Dermis blood vessel endothelial cell (primary cell): Measurements from ENCODE around the gene SORBS2. TPM values are rescaled to one million over a fixed set of nuclear protein-coding genes. Genes with fewer than 3 reads are reported as not detected.

Experiments used
- DNase-seq: peaks from one replicate; pipeline ENCODE4 v3.0.0; 2010
- total RNA-seq: library from RNA; depleted of rRNA; stranded (reverse); fragments of >200 nt; gene quantifications from 2 replicates; pipeline ENCODE4 v1.2.3, GENCODE V29; 2014

Gene SORBS2
- total RNA-seq, 1 donor from 2014 or later: 104 TPM

DNA sequence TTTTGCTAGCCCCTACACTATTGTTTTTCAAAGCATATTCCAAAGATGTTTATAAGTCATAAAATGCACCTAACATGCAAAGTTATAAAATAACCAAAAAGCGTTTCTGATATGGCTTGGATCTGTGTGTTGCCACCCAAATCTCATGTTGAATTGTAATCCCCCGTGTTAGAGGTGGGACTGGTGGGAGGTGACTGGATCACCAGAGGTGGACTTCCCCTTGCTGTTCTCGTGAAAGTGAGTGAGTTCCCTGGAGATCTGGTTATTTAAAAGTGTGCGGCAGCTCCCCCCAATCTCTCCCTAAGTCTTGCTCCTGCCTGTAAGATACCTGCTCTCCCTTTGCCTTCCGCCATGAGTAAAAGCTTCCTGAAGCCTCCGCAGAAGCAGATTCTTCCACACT, 22.8 kb upstream of the SORBS2 start:
- no peak for DNase-seq

DNA sequence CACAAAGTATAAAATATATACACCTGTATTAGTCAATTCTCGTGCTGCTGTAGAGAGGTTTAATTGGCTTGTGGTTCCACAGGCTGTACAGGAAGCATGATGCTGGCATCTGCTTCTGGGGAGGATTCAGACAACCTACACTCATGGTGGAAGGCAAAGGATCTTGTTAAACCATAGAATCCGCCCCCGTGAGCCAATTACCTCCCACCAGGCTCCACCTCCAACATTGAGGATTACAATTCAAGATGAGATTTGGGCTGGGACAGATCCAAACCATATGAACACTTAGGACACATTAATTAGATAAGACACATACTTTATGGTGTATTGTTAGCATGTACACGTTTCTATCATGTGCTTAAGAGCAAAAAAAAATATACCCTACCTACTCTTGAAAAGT, 22.1 kb upstream of the SORBS2 start:
- DNase-seq: no peak

DNA sequence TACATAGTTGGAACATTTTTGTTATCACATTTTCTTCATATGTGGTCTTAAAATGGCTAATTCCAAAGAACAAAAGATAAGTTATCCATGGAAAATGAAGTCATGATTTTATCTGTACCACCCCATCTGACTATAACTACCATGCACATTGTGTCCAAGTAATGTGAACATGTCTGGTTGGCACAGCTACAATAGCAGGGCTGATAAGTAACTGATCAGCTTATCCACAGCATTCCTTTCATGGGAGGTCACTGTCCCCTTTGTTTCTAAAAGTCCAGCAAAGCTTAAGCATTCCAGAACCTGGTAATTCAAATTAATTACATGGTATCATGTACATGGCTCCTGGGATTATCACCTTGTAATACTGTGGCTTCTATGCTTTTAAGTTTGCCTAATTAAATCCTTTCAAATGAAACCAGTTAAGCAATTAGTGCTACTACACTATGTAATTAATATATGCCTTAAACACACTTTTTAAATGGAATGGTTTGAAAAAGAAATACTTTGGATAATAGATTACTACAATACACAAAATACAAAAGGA, 21.1 kb upstream of the SORBS2 start:
- peak; percentile 96 for DNase-seq

DNA sequence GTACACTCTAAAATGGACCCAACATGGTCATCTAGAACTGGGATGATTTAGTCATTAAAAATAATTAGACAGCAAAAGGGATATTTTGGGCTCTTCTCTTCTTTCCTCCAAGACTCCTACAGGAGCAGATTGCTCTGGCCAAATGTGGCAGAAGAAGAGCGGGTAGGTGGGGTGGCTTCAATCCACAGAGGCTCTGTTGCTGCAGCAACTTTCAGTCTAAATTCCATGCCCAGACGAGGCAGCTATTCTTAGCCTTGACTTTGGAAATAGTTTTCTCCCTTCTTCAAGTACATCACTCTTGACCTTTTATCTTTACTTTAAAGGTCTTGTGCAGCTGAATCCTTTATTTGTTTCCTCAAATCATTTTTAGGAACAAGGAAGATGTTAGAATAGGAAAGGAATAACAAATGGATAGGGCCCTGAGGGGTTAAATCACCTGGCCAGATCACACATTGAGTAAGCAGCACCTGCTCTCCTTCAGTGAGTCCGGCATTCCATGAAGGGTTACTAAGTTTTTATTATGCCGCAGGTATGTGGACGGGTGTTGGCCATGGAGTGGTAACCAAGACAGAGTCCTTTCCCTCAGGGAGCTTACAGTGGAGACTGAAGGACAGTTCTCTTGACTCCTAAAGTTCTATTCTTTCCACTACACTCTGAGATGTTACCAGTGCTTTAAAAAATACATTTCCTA, 19.3 kb upstream of the SORBS2 start:
- no peak for DNase-seq

DNA sequence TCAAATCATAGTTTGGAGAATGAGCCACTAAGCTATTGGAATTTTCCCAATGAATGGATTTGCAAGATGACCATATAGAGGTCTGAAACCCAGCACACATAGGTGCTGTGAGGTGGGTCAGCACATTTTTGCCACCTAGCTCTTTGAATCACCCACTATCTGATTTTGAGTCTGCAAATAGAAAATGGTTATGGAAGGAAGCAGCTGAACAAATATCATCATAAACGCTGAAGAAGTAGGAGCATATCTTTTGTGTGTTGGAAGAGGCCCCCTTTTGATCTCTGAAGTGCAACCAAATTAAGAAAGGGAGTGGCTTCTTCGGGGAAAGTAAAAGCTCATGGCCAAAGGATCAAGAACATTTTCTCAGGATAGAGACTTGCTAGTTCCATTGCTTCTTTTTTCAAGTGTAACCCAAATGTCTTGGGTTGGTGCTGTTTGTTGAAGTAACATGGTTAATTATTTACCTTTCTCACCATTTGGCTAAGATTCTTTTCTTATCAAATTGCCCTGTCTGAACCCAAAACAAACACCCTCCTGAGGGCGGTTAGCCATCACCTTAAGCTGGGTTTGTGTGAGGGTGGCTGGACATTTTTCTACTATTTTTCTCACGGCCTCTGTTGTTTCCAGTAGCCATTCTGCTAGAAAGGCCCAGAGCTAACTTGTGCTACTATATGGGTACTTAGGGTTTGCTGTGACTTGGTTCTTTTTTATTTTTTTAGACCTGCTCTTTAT, 18.4 kb upstream of the SORBS2 start:
- no peak for DNase-seq

DNA sequence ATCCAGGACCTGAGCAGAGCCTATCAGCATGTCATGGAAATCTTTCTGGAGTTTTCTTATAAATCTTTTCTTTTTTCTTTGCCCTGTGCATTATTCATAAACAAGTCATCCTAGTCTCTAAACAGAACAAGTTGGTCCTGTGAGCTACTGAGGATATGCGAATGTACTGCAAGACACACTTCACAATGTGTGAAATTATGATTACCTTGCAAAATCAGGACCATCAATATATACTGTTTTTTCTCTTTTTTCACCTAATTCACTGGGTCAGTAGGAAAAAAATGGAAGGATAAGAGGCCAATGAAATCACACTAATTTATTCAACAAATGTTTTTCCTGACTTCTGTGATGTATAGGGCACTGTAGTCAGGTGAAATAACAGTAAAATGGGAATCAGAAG, 14.4 kb upstream of the SORBS2 start:
- no peak for DNase-seq

DNA sequence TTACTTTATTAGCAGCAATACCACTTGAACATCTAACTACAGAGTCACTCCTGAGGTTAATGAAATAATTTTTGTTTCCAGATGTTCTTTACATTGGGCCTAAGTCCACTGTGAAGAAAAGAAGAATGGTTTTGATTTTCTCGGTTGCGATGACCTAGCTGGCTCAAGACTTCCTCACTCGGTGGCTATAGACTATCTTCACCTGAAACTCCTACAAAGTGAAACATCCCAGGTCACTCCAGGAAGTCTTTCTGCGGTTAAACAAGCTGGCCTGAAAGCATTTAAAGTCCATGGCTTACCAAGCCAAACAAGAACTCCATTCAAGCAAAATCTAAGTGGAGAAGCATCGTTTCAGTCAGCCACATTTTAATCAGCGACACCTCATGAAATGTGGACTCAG, 13.7 kb upstream of the SORBS2 start:
- no peak for DNase-seq

DNA sequence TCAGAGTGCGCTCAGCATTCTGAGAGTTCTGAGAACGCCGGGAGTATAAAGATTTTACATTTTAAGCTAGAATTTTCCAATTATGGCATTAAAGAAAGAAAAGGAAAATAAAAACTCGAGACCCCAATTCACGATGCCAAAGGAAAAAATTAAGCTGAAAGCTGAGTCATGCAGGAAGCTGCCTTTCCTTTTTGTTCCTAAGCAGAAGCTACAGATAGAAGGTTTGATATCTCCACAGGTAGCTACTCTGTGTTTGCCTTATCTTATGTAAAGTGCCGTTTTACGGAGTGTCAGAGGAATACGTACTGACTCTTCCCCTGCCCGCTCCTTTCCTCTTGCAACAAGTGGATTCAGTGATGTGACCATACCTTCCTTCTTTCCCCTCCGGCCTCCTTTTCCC, 10.8 kb upstream of the SORBS2 start:
- peak; percentile 42 for DNase-seq

DNA sequence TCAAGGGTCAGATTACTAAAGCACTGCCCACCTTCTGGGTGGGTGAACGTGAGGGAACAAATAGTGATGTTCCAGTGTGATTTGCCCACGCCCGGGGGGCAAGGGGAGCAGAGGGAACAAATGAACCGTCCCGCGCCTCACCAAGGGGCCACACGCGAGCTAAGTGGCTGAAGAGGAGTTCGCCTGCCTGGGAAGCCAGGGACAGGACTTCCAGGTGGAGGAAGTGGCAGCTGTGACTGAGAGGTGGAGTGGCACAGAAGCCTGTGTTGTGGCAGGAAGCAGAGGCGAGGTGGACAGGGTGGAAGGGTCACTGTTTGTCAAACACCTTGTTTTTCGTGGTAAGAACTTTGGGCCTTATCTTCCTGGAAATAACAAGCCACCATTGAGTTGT, 9.0 kb upstream of the SORBS2 start:
- no peak for DNase-seq

DNA sequence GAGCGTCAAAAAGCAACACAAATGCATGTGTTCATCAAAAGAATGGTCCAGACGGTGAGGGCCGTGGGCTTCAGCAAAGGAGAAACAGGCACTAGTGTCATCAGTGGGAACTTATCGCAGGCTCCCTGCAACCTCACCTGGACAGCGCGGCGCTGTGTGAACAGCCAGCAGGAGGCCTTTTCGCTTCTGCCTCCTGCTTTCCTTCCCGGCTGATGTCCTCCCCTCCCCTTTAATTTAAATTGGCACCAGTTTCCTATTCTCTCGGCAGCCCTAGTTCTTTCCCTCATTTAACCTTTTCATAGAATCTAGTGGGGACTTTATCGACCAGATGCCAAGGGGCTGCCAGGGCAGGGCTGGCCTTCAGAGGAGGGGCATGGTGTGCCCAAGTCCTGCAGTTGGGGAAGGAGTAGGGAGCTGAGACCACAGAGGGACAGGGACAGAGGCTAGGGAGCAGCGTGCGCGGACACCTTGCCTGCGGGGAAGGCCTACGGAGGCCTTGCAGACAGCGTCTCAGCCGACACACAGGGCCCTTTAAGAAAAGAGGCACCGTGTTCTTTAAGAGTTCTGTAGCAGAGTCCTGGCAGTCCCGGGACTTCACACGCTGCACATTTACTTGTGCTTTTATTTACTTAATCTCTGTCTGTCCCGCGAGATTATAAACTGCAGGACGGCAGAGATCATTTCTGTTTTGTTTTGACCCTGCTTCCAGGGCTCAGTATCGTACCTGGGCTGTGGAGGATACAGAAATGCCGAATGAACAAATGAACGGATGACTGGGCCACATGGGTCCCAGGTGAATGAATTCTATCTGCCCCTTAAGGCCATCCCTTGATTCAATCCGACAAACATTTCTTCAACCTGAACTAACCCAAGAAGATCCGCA, 8.4 kb upstream of the SORBS2 start:
- DNase-seq: no peak

DNA sequence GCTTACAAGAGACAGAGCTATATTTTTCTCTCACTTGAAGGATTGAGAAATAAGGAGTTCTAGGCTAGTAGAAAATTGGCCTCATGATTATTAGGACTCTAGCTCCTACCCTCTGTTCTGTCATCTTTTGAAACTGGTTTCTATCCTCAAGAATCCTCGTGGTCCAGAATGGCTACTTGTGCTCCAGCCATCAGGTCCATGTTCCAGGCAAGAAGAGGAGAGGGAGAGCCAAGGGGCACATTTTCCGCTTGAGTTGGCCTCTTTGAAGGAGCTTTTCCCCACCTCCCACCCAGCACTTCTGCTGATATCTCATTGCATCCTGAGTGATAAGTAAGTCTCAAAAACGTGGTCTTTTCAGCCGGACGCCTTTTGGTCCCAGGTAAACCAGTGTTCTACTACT, 7.2 kb upstream of the SORBS2 start:
- no peak for DNase-seq

DNA sequence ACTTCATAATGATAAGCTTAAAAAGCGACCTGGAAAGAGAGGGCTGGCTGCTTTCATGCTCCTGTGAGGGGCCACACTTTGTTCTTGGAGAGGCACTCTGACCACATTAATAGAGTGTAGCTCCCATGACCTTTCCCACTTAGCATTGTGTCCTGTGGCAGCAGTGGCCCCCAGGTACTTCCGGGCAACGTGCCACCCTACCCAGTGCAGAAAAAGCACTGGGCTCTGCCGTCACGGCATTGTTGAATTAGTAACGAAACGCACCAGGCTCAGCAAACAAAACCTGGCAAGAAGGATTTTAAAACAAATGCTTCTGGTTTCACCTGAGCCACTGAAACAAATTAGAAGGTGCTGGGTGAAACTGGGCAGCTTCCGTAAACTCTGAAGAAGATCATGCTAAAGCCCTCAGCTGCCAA, 5.4 kb upstream of the SORBS2 start:
- peak; percentile 33 for DNase-seq

DNA sequence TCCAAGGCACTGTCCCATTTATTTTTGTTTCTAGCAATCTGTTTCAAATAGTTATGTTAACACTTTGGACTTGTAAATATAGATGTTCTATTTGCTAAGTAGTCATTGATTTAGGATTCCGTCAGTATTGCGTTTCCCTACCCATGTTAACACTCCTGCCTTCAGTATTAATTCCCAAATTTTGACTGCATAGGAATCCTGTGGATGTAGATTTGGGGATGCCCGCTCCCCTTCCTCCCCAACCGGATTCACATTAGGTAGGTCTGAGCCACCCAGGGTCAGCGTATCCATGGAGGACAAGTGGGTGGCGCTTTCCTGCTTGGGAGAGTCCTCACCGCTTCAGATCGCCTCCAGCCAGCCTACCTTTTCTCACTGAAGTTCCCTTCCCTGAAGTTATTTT, 1.1 kb upstream of the SORBS2 start:
- DNase-seq: no peak

DNA sequence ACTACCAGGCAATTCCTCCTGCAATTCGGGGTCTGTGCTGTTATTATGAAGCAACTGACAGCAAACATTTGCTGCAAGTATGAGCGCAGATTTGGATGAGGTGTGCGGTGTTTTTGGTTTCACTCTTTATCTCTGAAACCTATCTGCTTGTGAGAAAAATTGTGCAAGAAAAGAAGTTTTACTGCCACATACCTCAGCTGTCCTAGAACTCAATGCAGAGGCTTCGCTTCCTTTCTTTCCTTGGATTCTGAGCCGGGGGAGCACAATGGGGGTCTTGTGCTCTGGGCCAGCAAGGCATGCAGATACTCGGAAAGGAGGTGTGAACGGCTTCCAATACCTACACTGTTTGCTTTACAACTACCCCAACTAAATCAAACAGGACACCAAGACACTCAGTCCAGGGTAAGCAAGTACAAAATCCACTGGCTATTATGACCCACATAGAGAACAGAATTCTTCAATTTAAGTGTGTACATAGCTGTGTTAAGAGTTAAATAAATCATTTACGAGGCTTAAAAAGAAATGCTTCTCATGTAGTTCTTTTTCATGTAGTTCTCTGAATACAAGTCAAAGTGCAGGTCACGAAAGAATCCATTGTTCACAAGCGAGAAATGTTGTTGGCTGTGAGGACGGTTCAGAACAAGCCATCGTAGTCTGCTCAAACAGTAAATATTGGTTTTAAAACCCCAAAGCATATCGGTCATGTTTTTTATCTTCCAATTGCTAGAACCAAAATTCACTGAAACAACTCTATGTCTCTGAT, 1.1 kb downstream of the SORBS2 start:
- no peak for DNase-seq

DNA sequence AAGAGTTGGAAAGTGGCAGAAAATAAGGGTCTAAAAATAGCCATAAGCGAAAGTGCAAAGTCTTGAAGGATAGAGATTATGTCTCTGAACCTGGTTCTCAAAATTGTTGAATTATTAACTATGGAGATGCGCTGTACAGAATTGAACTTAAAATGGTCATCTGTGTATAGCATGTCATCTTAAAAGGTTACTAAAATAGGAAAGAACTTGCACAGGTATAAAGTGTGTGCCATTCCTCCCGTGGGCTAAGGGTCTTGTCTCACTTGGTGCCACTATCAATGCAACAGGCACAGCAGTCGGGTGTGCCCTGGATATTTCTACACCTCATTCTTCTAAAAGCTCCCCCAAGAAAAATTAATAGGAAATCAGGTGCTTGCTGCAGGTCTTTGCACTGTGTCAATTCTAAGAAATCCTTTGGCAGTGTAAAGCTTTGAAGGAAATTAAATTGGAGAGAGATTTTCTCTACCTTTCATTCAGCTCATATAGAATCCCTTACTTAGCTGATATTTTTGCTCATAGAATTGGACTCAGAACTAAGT, 2.4 kb downstream of the SORBS2 start:
- no peak for DNase-seq

DNA sequence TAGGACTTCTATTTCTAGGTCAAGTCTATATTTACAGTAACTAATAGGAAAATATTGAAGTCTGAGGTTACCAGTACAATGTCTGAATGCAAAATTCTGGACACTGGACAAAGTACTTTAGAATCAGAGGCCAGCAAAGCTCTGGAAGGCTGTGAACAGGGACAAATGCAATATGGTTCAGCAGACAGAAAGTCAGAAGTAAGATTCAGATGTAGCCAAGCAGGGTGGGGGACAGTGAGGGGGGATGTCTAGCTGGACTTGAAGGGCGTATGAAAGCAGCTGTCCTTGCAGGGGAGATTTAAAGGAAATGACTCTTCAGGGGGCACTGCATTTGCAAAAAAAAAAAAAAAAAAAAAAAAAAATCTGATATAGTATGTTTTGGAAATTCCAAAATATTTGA, 2.9 kb downstream of the SORBS2 start:
- no peak for DNase-seq

DNA sequence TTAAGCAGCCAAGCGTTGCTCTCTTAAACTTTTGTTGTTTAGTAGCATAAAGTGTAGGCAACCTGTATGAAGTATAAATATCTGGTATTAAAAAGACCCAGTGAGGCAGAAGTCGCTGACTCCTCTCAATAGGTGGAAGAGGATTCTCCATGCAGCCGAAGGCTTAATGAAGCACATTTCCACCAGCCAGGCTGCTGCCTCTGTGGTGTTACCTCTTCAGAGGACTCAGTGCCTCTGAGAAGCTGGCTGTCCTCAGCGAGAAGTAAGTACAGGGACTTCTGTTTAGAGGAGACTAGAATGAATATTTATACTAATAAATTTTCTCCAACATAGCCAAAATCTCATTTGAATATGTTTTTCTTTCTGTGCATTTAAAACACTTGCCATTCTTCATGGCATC, 6.0 kb downstream of the SORBS2 start:
- no peak for DNase-seq

DNA sequence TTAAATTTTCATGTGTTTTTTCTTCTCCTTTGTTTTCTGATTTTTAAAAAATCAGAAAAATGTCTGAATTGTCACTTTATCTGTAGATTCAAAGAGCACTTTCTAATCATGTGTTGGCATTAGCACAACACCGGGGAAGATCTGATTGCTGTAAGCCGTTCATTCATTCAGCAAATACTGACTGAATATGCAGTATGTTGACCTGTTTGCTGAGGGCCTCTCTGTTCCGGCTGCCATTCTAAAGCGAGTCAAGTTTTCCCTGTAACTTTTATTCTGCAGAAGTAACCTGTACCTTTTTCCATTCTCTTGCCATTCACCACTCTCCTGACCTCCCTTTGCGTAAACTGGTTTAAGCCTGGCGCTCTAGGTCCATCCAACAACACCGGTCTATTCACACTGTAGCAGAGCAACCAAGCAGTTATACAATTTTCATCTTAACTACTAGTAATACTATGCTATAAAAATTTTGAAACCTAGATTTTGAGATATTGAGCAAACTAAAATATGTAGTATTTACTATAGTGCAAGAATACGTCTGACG, 6.7 kb downstream of the SORBS2 start:
- no peak for DNase-seq

DNA sequence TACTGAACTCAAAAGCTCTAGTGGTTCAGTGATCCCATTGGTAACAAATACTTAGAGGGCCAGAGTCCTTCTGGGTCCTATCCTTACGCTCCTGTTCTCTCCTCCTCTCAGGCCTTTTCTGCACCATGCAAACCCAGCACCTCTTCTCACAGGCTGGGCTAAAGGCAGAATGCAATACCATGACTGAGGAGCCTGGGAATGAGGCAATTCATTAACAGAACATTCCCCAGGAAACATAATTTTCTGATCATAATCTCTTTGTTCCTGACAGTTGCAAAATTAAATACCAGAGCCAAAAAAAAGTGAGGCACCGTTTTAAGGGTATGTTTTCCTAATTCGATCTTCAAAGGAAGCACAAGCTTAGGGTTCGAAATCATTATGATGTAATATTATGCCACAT, 9.0 kb downstream of the SORBS2 start:
- DNase-seq: peak; percentile 40

DNA sequence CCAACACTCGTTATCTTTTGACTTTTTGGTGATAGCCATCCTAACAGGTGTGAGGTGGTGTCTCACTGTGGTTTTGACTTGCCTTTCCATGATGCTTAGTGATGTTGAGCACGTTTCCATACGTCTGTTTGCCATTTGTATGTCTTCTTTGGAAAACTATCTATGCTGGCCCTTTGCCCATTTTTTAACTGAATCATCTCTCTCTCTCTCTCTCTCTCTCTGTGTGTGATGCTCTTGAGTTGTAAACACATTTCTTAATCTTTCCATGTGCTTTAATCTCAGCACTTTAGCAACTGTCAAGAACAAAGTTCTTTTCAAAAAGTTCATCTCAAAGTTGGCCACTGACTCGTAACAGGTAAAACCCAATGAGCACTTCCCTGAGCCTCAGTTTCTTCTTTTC, 10.5 kb downstream of the SORBS2 start:
- DNase-seq: no peak

DNA sequence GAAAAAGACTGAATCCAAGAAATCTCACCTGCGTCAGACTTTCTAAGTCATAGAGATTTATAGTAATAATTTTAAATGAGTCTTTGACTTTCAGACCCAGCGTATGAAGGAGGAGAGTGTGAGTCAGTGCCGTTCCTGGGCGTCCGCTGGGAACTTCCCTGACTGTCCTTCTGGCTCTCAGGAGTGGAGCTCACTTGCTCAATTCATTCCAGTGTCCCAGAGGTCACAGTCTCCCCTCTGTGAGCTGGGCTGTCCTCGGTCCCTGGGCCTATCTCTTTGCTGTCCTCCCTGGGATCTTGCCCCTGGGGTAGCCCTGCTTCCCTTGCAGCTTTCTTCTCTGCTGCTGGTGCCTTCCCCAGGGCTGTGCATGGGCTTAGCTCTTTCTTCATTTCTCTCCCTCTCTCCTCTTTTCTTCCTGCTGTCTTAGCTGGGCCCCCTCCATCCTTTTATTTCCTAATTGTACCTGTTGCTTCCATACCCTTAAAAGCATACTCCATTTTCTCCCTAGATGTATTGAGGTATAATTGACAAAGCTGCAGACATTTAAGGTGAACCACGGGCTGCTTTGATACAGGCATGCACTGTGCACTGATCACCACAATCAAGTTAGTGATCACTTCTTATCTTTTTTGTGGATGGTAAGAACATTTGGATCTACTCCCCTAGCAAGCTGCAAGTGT, 11.6 kb downstream of the SORBS2 start:
- DNase-seq: no peak
